MM.1S (cell line): Measurements from ENCODE around the gene ITIH4.

Experiments
- DNase-seq: peaks from one replicate; pipeline ENCODE4 v3.0.0-alpha.2; 2015
- H2AFZ ChIP-seq: fragments of 300-600 bp; sonication (generic); 2 replicates; pipeline ENCODE4 v1.6.0; 2016; ENCODE audit warnings: antibody characterized with exemption, low read length
- H3F3A ChIP-seq: fragments of 300-600 bp; sonication (generic); 2 replicates; pipeline ENCODE4 v1.6.1; 2016; ENCODE audit warnings: mild to moderate bottlenecking, antibody characterized with exemption, low read length, moderate library complexity, mixed read lengths; ENCODE audit not compliant: insufficient read depth
- H3K27ac ChIP-seq: fragments of 300-600 bp; sonication (generic); 2 replicates; pipeline ENCODE4 v1.5.1; 2016; ENCODE audit warnings: mild to moderate bottlenecking, low read length
- H3K27me3 ChIP-seq: fragments of 300-600 bp; sonication (generic); replicated peaks from 2 replicates; pipeline ENCODE4 v1.6.0; 2016; ENCODE audit warnings: low read length; ENCODE audit not compliant: insufficient read depth
- H3K36me3 ChIP-seq: fragments of 300-600 bp; sonication (generic); replicated peaks from 2 replicates; pipeline ENCODE4 v1.6.1; 2016; ENCODE audit warnings: mild to moderate bottlenecking, low read length, mixed read lengths; ENCODE audit not compliant: insufficient read depth
- H3K4me1 ChIP-seq: fragments of 300-600 bp; sonication (generic); 2 replicates; pipeline ENCODE4 v1.6.1; 2016; ENCODE audit warnings: low read length, mixed read lengths
- H3K4me2 ChIP-seq: fragments of 300-600 bp; sonication (generic); 2 replicates; pipeline ENCODE4 v1.6.0; 2016; ENCODE audit warnings: low read depth, low read length
- H3K4me3 ChIP-seq: fragments of 300-600 bp; sonication (generic); 2 replicates; pipeline ENCODE4 v1.5.1; 2016; ENCODE audit warnings: low read length, mixed read lengths
- H3K79me2 ChIP-seq: fragments of 300-600 bp; sonication (generic); 2 replicates; pipeline ENCODE4 v1.6.1; 2016; ENCODE audit warnings: mixed run types, low read length, mixed read lengths
- H3K9ac ChIP-seq: fragments of 300-600 bp; sonication (generic); 2 replicates; pipeline ENCODE4 v1.6.1; 2016; ENCODE audit warnings: low read length, mixed read lengths
- H3K9me2 ChIP-seq: fragments of 300-600 bp; sonication (generic); replicated peaks from 2 replicates; pipeline ENCODE4 v1.6.1; 2016; ENCODE audit warnings: mild to moderate bottlenecking, low read length, mixed read lengths; ENCODE audit not compliant: insufficient read depth
- H3K9me3 ChIP-seq: fragments of 300-600 bp; sonication (generic); replicated peaks from 2 replicates; pipeline ENCODE4 v1.6.1; 2016; ENCODE audit warnings: mild to moderate bottlenecking, low read length, mixed read lengths; ENCODE audit not compliant: insufficient read depth
- H4K20me1 ChIP-seq: fragments of 300-600 bp; sonication (generic); 2 replicates; pipeline ENCODE4 v1.6.1; 2016; ENCODE audit warnings: mild to moderate bottlenecking, low read length, moderate library complexity, mixed read lengths; ENCODE audit not compliant: insufficient read depth
- EZH2 ChIP-seq: fragments of 300-600 bp; sonication (generic); optimal IDR thresholded peaks from 2 replicates; pipeline ENCODE3; 2017; ENCODE audit warnings: low read depth, mild to moderate bottlenecking, antibody characterized with exemption, low read length, mixed read lengths
- EZH2phosphoT487 ChIP-seq: fragments of 300-600 bp; sonication (generic); IDR thresholded peaks from 2 replicates; pipeline ENCODE4 v1.6.1; 2018; ENCODE audit warnings: antibody characterized with exemption, low read length
- TF ChIP-seq, protein P1 (sequence below): fragments of 300-600 bp; sonication (generic); IDR thresholded peaks from 2 replicates; pipeline ENCODE4 v1.5.1; 2016; ENCODE audit warnings: antibody characterized with exemption, low read length, mixed read lengths

Gene ITIH4

DNA sequence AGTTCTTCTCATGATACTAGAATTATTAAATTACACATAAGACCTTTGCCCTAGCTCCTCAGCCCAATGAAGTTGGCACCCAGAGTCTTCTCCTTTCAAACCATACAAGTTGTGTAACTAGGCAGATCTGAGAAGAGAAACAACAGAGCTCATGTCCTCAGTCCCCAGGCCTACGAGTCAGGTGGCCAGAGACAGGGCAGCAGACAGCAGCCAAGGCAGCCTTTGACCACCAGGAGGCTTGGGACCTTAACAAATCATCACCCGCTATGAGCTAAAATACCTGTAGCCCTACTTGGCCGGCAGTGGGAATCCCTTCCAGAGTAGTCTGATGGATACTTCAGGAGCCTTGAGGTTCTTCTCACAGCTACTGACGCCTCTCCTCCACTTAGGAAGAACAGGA, 48.6 kb upstream of the ITIH4 start:
- Histone ChIP-seq H3K27ac (no peak overlapping the region), H3F3A (no peaks in the 10 kb centered on the region), H3K9me3 (no peaks in the 10 kb centered on the region), H3K4me1 (no peaks in the 10 kb centered on the region), H3K36me3 (no peaks in the 10 kb centered on the region), H3K4me3 (no peak overlapping the region), H3K27me3 (no peaks in the 10 kb centered on the region), H3K4me2 (no peak overlapping the region), H4K20me1 (no peaks in the 10 kb centered on the region), H3K9ac (no peak overlapping the region), H3K9me2 (no peaks in the 10 kb centered on the region), H2AFZ (no peak overlapping the region), H3K79me2 (no peaks in the 10 kb centered on the region; the same call in 1 of the 2 replicates)
- DNase-seq, result no peak
- TF ChIP-seq, protein P1, sequence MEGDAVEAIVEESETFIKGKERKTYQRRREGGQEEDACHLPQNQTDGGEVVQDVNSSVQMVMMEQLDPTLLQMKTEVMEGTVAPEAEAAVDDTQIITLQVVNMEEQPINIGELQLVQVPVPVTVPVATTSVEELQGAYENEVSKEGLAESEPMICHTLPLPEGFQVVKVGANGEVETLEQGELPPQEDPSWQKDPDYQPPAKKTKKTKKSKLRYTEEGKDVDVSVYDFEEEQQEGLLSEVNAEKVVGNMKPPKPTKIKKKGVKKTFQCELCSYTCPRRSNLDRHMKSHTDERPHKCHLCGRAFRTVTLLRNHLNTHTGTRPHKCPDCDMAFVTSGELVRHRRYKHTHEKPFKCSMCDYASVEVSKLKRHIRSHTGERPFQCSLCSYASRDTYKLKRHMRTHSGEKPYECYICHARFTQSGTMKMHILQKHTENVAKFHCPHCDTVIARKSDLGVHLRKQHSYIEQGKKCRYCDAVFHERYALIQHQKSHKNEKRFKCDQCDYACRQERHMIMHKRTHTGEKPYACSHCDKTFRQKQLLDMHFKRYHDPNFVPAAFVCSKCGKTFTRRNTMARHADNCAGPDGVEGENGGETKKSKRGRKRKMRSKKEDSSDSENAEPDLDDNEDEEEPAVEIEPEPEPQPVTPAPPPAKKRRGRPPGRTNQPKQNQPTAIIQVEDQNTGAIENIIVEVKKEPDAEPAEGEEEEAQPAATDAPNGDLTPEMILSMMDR, result no peak

DNA sequence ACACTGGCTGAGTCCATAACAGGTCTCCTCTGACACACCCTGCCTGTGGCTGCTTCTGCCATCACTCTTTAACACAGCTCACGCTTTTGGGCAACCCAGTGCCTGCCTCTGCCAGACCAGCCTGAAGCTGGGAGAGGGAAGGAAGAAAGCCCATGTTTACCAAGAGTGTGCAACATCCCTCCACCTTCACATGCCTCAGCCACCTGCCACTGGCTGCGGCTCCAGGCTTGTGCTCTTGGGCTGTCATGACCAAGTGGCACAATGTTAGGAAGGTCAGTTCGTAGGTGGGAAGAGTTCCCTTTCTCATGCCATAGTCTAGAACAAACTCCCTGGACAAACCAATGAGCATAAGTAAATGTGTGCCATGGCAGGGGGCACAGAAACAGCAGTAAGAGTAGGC, 46.6 kb upstream of the ITIH4 start:
- H3K4me2 ChIP-seq, result no peak overlapping the region

DNA sequence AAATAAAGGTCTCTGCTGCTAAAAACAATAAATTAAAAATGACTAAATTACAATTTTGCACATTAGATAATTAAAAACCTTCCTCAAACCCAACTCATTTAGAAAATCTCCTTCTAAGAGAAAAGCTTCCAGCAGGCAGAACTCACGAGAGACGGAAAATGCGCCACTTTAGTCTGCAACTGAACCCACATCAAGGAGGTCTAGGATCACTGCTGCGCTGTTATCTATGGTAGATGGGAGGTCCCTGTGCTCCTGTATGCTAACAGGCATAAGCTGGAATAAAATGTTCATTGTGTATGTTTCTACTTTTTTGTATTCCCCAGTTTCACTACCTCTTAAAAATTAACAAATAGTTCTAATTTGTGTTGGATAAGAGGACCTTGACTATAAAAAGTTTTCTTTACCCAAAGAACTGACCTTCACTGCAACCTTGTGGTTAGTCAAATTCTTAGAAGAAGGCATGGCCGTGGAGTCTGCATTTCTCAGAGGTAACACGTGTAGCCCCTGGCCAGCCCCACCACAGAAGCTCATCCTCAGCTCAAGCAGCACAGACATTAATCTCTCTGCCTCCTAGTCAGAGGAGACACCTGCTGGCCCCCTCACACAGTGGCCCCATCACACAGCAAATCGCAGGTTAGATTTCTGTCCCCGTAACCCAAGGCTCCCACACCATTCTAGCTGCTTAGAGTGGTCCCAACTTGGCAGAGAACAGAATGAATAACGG, 44.6 kb upstream of the ITIH4 start:
- Histone ChIP-seq H3K9ac (no peak overlapping the region), H3F3A (no peaks in the 10 kb centered on the region), H3K4me1 (no peaks in the 10 kb centered on the region), H3K9me2 (no peaks in the 10 kb centered on the region), H3K27me3 (no peaks in the 10 kb centered on the region), H3K36me3 (no peaks in the 10 kb centered on the region), H3K79me2 (no peaks in the 10 kb centered on the region; the same call in 1 of the 2 replicates), H2AFZ (no peak overlapping the region), H3K4me2 (no peak overlapping the region), H3K9me3 (no peaks in the 10 kb centered on the region), H3K27ac (no peak overlapping the region), H4K20me1 (no peaks in the 10 kb centered on the region), H3K4me3 (no peak overlapping the region)
- TF ChIP-seq EZH2, result no peak
- TF ChIP-seq EZH2phosphoT487, result no peak
- TF ChIP-seq, protein P1, result no peak
- DNase-seq, result no peak

More for the DNA sequence above, 46.6 kb upstream of the ITIH4 start:
- H3K27me3 ChIP-seq, result no peaks in the 10 kb centered on the region
- no peak for TF ChIP-seq EZH2
- no peak for TF ChIP-seq EZH2phosphoT487
- TF ChIP-seq, protein P1, result no peak
- H3K79me2 ChIP-seq, result no peaks in the 10 kb centered on the region; the same call in 1 of the 2 replicates
- H3K27ac ChIP-seq, result no peak overlapping the region
- no peak overlapping the region for H3K4me3 ChIP-seq
- no peaks in the 10 kb centered on the region for H3K9me2 ChIP-seq
- no peaks in the 10 kb centered on the region for H3K36me3 ChIP-seq
- no peaks in the 10 kb centered on the region for H3F3A ChIP-seq
- no peaks in the 10 kb centered on the region for H3K4me1 ChIP-seq
- H3K9me3 ChIP-seq, result no peaks in the 10 kb centered on the region
- H4K20me1 ChIP-seq, result no peaks in the 10 kb centered on the region
- H3K9ac ChIP-seq, result no peak overlapping the region
- H2AFZ ChIP-seq, result no peak overlapping the region
- no peak for DNase-seq
